ENCODE results near the gene LRP2. TPM values are rescaled to one million over a fixed set of nuclear protein-coding genes. Genes with fewer than 3 reads are reported as not detected.

LRP2 gene
- total RNA-seq, 1 experiment from 2014 or later, result 260 TPM

- no TSS peak for BruUV-seq (replicated peaks)
- no peak overlapping the region for H3K27ac Mint-ChIP-seq (ENCODE audit: unreplicated experiment)
- peaks cover 14% of the 10 kb centered on the region for H3K27me3 Mint-ChIP-seq (ENCODE audit: insufficient read depth, unreplicated experiment)
- CTCF ChIA-PET, result no interaction called here
- no peaks in the 10 kb centered on the region for H3K9me3 Mint-ChIP-seq (ENCODE audit: unreplicated experiment)
- POLR2A ChIA-PET, result no interaction called here
- Histone ChIP-seq H3K4me1 (peaks cover 3% of the 10 kb centered on the region; the same call in 1 of the 2 replicates), H3K9me3 (no peaks in the 10 kb centered on the region), H3K27me3 (replicated peaks; ENCODE audit: control insufficient read depth, insufficient read depth, low read length) (no peaks in the 10 kb centered on the region; the same call in 1 of the 2 replicates), H3K4me3 (ENCODE audit: low read depth, low read length) (no peak overlapping the region), H3K36me3 (ENCODE audit: control insufficient read depth, insufficient read depth, low read length) (no peaks in the 10 kb centered on the region)
- H3K36me3 Mint-ChIP-seq (ENCODE audit: insufficient read depth, unreplicated experiment), result no peaks in the 10 kb centered on the region
- H3K4me3 Mint-ChIP-seq (ENCODE audit: unreplicated experiment), result no peak overlapping the region
- peaks cover 5% of the 10 kb centered on the region for H3K4me1 Mint-ChIP-seq (ENCODE audit: low read depth, unreplicated experiment)
- no peak for TF ChIP-seq CTCF (IDR thresholded peaks at IDR 0.05; ENCODE audit: insufficient read depth in 1 of 2, low read depth in 1 of 2, low read length in 1 of 2, severe bottlenecking in 1 of 2, unreplicated experiment in 1 of 2)
- intact Hi-C loops (cut with micrococcal nuclease; ENCODE audit: unreplicated experiment), result loop anchor here (5.0 kb wide), 1 partner anchor 170 kb away; no protein-coding TSS in a partner anchor
- no peak for DNase-seq
Measured at GRCh38 chr2:169107645-169108044, 254.7 kb downstream of the LRP2 start.

GRCh38 chr2:169106563-169107545, 255.5 kb downstream of the LRP2 start:
- Mint-ChIP-seq H3K27ac (ENCODE audit: unreplicated experiment) (no peak overlapping the region), H3K9me3 (ENCODE audit: unreplicated experiment) (no peaks in the 10 kb centered on the region), H3K4me1 (ENCODE audit: low read depth, unreplicated experiment) (no peaks in the 10 kb centered on the region), H3K36me3 (ENCODE audit: insufficient read depth, unreplicated experiment) (no peaks in the 10 kb centered on the region), H3K27me3 (ENCODE audit: insufficient read depth, unreplicated experiment) (peaks cover 14% of the 10 kb centered on the region), H3K4me3 (ENCODE audit: unreplicated experiment) (no peak overlapping the region)
- Histone ChIP-seq H3K4me1 (no peaks in the 10 kb centered on the region), H3K4me3 (ENCODE audit: low read depth, low read length) (no peak overlapping the region), H3K36me3 (ENCODE audit: control insufficient read depth, insufficient read depth, low read length) (no peaks in the 10 kb centered on the region), H3K9me3 (no peaks in the 10 kb centered on the region), H3K27me3 (replicated peaks; ENCODE audit: control insufficient read depth, insufficient read depth, low read length) (no peaks in the 10 kb centered on the region; the same call in 1 of the 2 replicates)
- ChIA-PET POLR2A (no interaction called here), CTCF (no interaction called here)
- no TSS peak for BruUV-seq (replicated peaks)
- no peak for DNase-seq
- intact Hi-C loops (cut with micrococcal nuclease; ENCODE audit: unreplicated experiment), result loop anchor here (5.0 kb wide), 1 partner anchor 170 kb away; no protein-coding TSS in a partner anchor
- no peak for TF ChIP-seq CTCF (IDR thresholded peaks at IDR 0.05; ENCODE audit: insufficient read depth in 1 of 2, low read depth in 1 of 2, low read length in 1 of 2, severe bottlenecking in 1 of 2, unreplicated experiment in 1 of 2)

DNA sequence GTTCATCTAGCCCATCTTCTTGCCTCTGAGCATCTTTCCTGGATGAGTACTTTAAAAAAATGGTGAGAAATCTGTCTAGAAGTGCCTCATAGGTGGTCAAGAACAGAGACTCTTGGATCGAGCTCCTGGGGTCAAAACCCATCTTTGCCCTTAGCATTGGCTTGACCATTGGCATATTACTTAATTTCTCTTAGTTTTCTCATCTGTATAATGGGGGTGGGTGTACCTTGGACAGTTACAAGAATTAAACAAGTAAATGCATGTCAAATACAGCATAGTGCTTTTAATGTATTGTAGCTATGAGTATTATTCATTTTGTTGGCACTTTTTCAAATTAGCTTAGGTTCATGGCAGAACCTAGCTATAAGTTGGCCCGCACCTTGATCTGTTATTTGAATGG, 256.2 kb downstream of the LRP2 start:
- H3K4me1 ChIP-seq, result no peaks in the 10 kb centered on the region
- peaks cover 14% of the 10 kb centered on the region for H3K27me3 Mint-ChIP-seq (ENCODE audit: insufficient read depth, unreplicated experiment)
- H3K9me3 Mint-ChIP-seq (ENCODE audit: unreplicated experiment), result no peaks in the 10 kb centered on the region
- H3K4me3 Mint-ChIP-seq (ENCODE audit: unreplicated experiment), result no peak overlapping the region
- H3K36me3 Mint-ChIP-seq (ENCODE audit: insufficient read depth, unreplicated experiment), result no peaks in the 10 kb centered on the region
- DNase-seq, result no peak
- H3K9me3 ChIP-seq, result no peaks in the 10 kb centered on the region
- intact Hi-C loops (cut with micrococcal nuclease; ENCODE audit: unreplicated experiment), result loop anchor here (5.0 kb wide), 1 partner anchor 171 kb away; no protein-coding TSS in a partner anchor
- POLR2A ChIA-PET, result no interaction called here
- CTCF ChIA-PET, result no interaction called here
- H3K36me3 ChIP-seq (ENCODE audit: control insufficient read depth, insufficient read depth, low read length), result no peaks in the 10 kb centered on the region
- no peak overlapping the region for H3K4me3 ChIP-seq (ENCODE audit: low read depth, low read length)
- H3K27me3 ChIP-seq (replicated peaks; ENCODE audit: control insufficient read depth, insufficient read depth, low read length), result no peaks in the 10 kb centered on the region; the same call in 1 of the 2 replicates
- no peaks in the 10 kb centered on the region for H3K4me1 Mint-ChIP-seq (ENCODE audit: low read depth, unreplicated experiment)
- TF ChIP-seq CTCF (IDR thresholded peaks at IDR 0.05; ENCODE audit: insufficient read depth in 1 of 2, low read depth in 1 of 2, low read length in 1 of 2, severe bottlenecking in 1 of 2, unreplicated experiment in 1 of 2), result no peak
- BruUV-seq (replicated peaks), result no TSS peak
- H3K27ac Mint-ChIP-seq (ENCODE audit: unreplicated experiment), result no peak overlapping the region

Measured in Caco-2 (cell line).